ENCODE measurements around the gene UGP2. TPM values are rescaled to one million over a fixed set of nuclear protein-coding genes. Genes with fewer than 3 reads are reported as not detected.

The UGP2 gene
- total RNA-seq, 4 donors from 2014 or later: 85.4 to 125 (median 106) TPM

- Histone ChIP-seq H3K27ac (no peak overlapping the region), H3K4me1 (no peaks in the 10 kb centered on the region), H3K36me3 (no peaks in the 10 kb centered on the region), H3K9me3 (no peaks in the 10 kb centered on the region), H3K4me3 (no peak overlapping the region), H3K27me3 (no peaks in the 10 kb centered on the region)
- TF ChIP-seq CTCF (IDR thresholded peaks at IDR 0.05): no peak
- no peak for TF ChIP-seq POLR2A (IDR thresholded peaks at IDR 0.05)
- DNase-seq: no peak
These were observed 19.2 kb upstream of the UGP2 start for GRCh38 chr2:63822478-63822877.

- no peaks in the 10 kb centered on the region for H3K9me3 ChIP-seq
- no peaks in the 10 kb centered on the region for H3K36me3 ChIP-seq
- H3K4me1 ChIP-seq: no peaks in the 10 kb centered on the region
- no peaks in the 10 kb centered on the region for H3K27me3 ChIP-seq
- no peak overlapping the region for H3K27ac ChIP-seq
- DNase-seq: no peak
- H3K4me3 ChIP-seq: no peak overlapping the region
- no peak for TF ChIP-seq POLR2A (IDR thresholded peaks at IDR 0.05)
- no peak for TF ChIP-seq CTCF (IDR thresholded peaks at IDR 0.05)
These were observed 13.9 kb upstream of the UGP2 start for GRCh38 chr2:63827749-63828148.

- TF ChIP-seq CTCF (IDR thresholded peaks at IDR 0.05) (no peak), POLR2A (IDR thresholded peaks at IDR 0.05) (no peak)
- no peaks in the 10 kb centered on the region for H3K27me3 ChIP-seq
- H3K36me3 ChIP-seq: no peaks in the 10 kb centered on the region
- no peak for DNase-seq
- H3K9me3 ChIP-seq: no peaks in the 10 kb centered on the region
- H3K4me3 ChIP-seq: no peak overlapping the region
- H3K27ac ChIP-seq: no peak overlapping the region
- H3K4me1 ChIP-seq: no peaks in the 10 kb centered on the region
These were observed 10.5 kb upstream of the UGP2 start for GRCh38 chr2:63831176-63831575.

- H3K9me3 ChIP-seq: no peaks in the 10 kb centered on the region
- H3K36me3 ChIP-seq: no peaks in the 10 kb centered on the region
- H3K4me3 ChIP-seq: no peak overlapping the region
- TF ChIP-seq CTCF (IDR thresholded peaks at IDR 0.05) (no peak), POLR2A (IDR thresholded peaks at IDR 0.05) (no peak)
- no peaks in the 10 kb centered on the region for H3K4me1 ChIP-seq
- H3K27me3 ChIP-seq: no peaks in the 10 kb centered on the region
- no peak overlapping the region for H3K27ac ChIP-seq
- no peak for DNase-seq
These were observed 7.3 kb upstream of the UGP2 start for GRCh38 chr2:63834401-63834800.

- no peaks in the 10 kb centered on the region for H3K9me3 ChIP-seq
- peaks cover 0 to 4% (median 0%) of the 10 kb centered on the region in 4 donors for H3K4me1 ChIP-seq
- DNase-seq: no peak
- no peaks in the 10 kb centered on the region for H3K27me3 ChIP-seq
- no peaks in the 10 kb centered on the region for H3K36me3 ChIP-seq
- H3K4me3 ChIP-seq: no peak overlapping the region
- TF ChIP-seq CTCF (IDR thresholded peaks at IDR 0.05) (no peak), POLR2A (IDR thresholded peaks at IDR 0.05) (no peak)
- no peak overlapping the region for H3K27ac ChIP-seq
These were observed 4.6 kb upstream of the UGP2 start for GRCh38 chr2:63837036-63837594.

All from Peyer's patch (tissue), 4 donors.